Left renal cortex interstitium (tissue), 4 donors: ENCODE measurements around the gene AK1. TPM values are rescaled to one million over a fixed set of nuclear protein-coding genes. Genes with fewer than 3 reads are reported as not detected.
"Not testable (repeated sequence)": the region's sequence is repeated elsewhere in the genome, so short reads cannot be mapped to it uniquely, and the experiment has no call there.

Source experiments
- DNase-seq, 4 donors: peaks; one replicate each; pipeline ENCODE4 v3.0.0-alpha.2; 2013; ENCODE audit warnings: low read depth in 4 of 4, low spot score in 2 of 4, missing footprints in 1 of 4
- polyA plus RNA-seq, 4 donors: library from polyadenylated mRNA; unstranded; fragments of 120-200 nt; gene quantifications; one replicate each; pipeline ENCODE4 v1.2.1, GENCODE V29; 2013; ENCODE audit not compliant: insufficient read length in 4 of 4

The AK1 gene
- polyA plus RNA-seq, 4 donors, result 38.3 to 60.4 (median 48.1) TPM

DNA sequence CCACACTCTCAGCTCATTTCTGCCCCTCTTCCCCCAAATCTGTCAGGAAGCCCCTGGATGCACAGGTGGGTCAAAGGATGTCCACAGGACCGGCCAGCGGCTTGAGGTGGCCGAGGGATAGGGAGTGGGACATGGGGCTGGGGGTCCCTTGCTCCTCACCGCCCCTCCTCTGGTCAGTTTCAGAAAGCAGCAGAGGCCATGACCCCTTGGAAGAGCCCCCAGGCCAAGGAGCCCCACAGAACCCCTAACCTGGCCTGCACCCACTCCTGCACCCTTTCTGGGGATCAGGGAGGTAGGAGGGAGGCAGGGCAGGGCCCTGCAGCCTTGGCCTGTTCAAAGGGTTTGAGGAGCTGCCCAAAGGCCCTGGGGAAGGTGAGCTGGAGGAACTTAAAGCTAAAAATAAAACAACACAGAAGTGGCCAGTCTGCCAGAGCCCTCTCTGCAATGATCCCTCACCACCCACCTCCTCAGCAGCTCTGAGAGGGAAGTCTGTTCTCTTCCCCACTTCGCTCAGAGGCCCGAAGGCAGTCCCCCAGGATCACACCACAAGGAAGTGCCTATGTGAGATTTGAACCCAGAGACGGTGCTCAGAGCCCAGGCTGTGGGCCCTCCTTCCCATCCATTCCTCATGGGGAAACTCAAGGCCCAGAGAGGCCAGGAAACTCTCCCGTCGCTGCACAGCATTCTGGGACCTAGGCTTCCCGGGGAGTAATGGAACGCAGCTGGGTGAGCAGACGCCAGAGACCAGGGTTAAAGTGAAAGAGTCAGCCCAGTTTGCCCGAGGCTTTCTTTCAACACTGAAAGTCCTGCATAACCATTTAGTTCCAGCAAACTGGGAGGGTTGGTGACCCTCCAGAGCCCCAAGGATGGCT is 23.9 kb downstream of the AK1 start:
- DNase-seq, result no peak

GRCh38 chr9:127852829-127853228 is 24.6 kb downstream of the AK1 start:
- DNase-seq, result no peak

- no peak for DNase-seq
Observed at GRCh38 chr9:127850286-127850830, 27.1 kb downstream of the AK1 start.

DNA sequence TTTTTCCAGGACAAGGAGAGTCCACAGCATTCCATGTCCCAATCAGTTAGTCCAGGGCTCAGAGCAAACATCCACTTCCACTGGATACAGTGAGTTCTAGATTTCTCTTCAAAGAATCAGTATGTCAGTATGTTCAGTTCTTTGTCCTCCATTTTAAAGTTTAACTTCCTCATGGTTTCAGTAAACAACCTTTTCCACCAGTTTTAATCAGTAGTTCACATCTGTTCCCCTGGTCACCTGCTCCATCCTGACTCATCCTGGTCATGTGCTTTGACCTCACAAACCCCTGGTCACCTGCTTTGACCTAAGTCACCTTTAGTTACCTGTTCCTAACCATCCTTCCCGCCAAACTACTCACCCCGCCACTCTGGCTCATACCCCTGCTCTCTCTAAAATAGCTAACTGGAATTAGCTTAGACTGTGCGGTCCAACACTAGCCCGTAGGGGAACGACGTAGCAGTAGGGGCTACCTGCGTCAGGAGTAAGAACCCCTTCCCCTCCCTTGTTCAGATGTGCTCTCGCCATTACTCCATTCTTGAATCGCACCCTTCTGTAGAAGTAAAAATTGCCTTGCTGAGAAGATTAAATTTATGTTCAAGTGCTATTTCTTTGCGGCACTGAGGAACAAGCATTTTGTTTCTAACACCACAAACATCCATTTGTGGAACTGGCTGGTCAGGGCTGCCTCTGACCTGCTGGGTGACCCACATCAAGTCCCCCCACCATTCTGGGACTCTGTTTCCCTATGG is 28.5 kb downstream of the AK1 start:
- DNase-seq, result no peak

- DNase-seq, result no peak
Observed at GRCh38 chr9:127847833-127848755, 29.4 kb downstream of the AK1 start.

DNA sequence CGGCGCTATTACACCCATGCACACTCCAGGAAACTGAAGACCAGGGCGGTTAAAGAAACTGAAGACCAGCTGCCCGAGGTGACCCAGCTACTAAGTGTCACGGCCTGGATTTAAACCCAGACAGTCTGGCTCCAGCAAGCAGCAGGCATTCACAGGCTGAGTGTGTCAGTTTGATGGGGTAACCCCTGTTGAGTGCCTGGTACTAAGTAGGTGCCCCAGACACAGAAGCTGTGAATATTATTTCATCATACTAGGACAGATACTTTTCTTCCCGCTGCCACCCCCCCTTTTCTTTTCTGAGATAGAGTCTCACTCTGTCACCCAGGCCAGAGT is 30.3 kb downstream of the AK1 start:
- DNase-seq, result no peak

- no peak for DNase-seq
Observed at GRCh38 chr9:127846443-127847177, 30.9 kb downstream of the AK1 start.

GRCh38 chr9:127845619-127846018 is 31.9 kb downstream of the AK1 start:
- not testable (repeated sequence) for DNase-seq

DNA sequence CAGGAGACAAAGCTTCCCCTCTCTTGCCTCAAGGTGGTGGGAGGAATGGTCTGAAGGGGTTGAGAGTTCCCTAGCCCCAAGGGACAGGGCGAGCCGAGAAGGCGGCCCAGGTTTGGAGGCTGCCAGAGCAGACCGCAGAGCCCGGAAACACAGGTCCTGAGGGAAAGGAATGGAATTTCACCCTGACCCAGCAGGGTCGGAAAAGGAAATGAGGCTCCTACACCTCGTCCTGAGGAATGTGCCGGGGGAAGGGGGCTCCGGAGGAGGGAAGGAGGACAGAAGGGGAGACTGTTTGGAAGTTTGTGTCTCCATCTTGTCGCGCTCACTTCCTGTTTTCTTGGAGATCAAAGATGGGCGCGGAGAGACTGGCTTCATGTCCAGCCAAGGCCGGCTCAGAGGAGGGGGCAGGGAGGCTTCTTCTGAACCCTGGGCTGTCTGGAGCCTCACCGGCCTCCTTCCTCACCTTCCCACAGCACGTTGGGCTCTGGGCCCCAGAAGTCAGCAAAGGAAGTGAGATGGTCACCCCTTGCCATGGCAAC is 32.6 kb downstream of the AK1 start:
- no peak for DNase-seq

DNA sequence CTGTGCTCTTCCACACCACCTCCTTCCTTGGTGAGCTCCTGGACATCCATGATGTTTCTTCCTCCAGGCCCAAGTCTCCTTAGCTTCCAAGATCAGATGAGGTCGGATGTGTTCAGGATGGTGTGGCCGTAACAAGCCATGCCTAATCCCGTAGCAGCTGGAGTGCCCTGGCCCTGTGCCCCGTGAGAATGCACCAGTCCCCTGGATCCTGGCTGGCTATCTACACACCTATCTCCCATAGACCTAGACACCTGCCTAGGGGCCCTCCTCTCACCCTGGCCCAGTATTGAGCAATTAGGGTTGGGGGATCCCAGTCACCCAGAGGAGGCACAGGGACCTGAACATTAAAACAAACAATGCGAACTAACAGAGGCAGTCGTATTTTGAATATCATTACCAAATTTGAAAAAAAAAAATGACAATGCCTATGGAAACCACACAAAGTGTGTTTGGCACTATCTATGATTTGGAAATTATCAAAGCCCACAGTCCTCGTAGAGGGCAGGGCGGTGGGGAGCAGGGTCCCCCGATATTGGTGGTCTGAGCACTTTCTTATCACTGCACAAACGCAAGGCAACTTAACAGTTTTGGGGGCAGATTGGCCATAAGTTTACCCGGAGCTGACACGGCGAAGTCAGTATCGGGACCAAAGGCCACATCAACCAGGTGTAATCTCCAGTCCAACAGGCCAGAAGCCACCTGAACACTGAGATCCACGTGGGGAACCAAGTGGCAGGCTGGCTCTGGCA is 36.2 kb downstream of the AK1 start:
- DNase-seq, result no peak

- DNase-seq, result no peak
Observed at GRCh38 chr9:127838375-127839078, 38.9 kb downstream of the AK1 start.

DNA sequence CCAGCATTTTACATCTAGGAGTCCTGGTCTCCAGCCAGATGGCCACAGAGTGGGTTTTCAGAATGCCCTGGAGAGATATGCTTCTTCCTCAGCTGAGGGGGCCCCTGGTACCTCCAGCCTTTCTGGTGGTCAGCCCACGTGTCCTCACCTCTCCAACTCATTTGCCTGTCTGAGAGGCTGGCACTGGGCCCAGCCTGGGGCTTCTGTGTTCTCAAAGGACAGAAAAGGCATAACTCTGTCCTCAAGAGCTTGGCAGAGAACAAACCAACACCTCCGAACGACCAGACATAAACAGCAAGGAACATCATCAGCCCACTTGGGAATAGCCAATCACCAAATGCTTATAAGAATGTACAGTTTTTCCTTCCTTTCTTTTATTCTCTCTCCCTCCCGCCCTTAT is 40.1 kb downstream of the AK1 start:
- DNase-seq, result no peak

GRCh38 chr9:127836561-127836960 is 40.9 kb downstream of the AK1 start:
- DNase-seq, result not testable (repeated sequence)

DNA sequence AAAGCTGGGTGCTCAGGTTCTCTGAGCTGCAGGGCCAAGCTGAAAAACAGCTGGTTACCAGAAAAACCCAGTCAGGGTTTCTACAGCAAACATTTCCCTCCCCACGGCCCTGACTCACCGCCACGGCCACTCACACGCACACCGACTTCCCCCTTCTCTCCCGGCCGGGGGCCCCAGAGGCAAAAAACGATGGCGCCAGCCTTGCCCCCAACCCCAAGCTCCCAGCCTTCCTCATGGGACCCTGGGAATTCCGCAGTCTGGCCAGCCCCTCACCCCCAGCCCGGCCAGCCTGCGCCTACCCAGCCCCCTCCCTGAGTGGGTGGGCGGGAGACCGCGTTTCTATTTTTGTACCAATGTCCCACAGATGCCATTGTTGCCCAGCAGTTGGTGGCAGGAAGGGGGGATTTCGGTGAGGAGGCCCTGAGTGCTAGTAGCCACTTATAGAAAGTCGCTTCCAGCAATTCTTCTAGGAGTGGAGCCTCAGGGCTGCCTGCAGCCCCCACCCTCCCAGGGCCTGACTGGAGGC is 41.4 kb downstream of the AK1 start:
- DNase-seq, result no peak

DNA sequence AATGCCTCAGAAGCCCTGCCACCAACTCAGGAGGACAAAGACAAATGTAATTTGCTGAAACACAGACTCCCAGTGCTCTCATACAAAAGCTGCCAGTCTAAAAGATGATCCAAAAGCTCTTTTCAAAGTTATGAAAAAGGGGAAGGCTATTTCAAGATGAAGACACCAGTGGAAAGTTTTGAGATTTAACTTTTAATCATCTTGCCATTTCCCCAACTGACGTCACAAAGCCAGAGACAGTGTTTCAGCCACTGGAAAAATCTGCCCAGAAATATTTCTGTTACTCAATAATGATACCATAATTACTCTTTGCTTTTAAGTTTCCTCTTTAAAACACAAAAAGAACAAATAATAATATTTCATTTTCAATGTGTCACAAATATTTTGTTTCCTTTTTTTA is 43.9 kb downstream of the AK1 start:
- DNase-seq, result no peak

- no peak for DNase-seq
Observed at GRCh38 chr9:127832248-127832647, 45.2 kb downstream of the AK1 start.

DNA sequence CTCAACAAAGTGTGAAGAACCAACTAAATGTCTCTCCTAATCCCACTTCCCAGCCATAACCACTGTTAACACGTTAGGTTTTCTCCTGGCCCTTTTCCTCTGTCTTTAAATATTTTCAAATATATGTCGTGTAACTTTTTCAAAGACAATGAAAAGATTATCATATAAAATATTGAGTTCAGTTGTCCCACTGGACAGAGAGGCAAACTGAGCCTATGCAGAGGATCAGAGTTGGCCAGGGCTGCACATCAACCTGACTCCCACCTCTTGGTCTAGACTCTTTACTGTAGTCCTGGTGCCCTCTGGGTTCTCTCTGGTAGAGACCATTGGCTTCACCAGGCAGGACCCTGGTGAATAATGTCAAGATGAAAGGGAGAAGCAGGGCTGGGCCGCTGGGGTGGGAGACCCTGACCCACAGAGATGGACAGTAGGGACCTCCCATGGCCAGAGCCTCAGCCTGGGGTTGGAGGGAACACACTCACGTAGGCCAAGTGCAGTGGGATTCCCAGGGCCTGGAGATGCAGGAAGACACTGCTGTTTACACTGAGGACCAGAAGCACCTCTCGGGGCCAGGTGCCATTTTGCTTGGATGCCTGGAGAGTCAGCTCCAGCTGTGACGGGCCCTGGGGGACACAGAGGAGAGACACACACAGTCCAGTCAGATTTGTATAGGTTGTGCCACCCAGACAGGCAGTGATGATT is 48.1 kb downstream of the AK1 start:
- no peak for DNase-seq
